Forelimb muscle (tissue), 1 donor: Measurements from ENCODE around the gene DHX40. TPM values are rescaled to one million over a fixed set of nuclear protein-coding genes. Genes with fewer than 3 reads are reported as not detected.
A peak's percentile ranks its signal among the peaks of the same experiment; 100 is the strongest.
"Not testable (repeated sequence)": the region's sequence is repeated elsewhere in the genome, so short reads cannot be mapped to it uniquely, and the experiment has no call there.

Experiments
- DNase-seq: peaks from one replicate; pipeline ENCODE4 v3.0.0-alpha.2; 2013; ENCODE audit warnings: low read depth
- polyA plus RNA-seq: library from polyadenylated mRNA; unstranded; fragments of 120-200 nt; gene quantifications from one replicate; pipeline ENCODE4 v1.2.1, GENCODE V29; 2013; ENCODE audit not compliant: insufficient read length

Gene DHX40
- polyA plus RNA-seq, 1 donor, result 29.6 TPM

- DNase-seq, result no peak
Observed at GRCh38 chr17:59558039-59558438, 7.4 kb upstream of the DHX40 start.

DNA sequence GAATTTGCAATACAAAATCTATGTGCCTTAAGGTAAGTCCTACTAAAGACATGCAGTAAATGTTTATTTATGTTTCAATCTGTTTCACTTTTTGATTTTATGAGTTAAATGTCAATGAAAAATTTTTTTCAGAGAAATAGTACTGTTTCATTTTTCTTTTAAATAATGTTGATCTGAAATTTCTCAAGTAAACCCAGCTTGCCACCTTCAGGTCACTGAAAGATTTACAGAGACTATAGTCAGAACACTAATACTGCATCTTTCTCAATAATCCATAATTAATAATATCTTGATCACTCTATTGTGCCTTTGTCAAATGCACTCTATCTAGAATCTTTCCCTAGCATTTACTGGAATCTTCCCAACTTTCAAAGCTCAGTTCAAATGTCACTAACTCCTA, 6.5 kb upstream of the DHX40 start:
- no peak for DNase-seq

DNA sequence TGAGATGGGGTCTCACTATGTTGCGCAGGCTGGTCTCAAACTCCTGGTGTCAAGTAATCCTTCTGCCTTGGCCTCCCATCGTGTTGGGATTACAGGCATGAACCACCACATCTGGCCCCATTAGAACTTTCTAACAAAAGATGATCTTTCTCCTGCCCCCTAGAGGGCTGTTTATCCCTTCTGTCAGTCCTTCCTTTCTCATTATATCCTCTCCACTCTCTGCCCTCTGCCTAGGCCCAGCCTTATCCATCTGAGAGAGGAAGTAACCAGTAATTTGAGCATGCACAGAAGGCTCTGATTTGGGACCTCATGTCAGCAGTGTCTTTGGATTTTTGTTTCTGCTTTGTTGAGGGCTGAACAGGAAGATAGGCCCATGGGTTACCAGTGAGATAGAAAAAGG, 4.4 kb upstream of the DHX40 start:
- no peak for DNase-seq

- no peak for DNase-seq
Observed at GRCh38 chr17:59565959-59566324, 532 bp downstream of the DHX40 start.

- not testable (repeated sequence) for DNase-seq
Observed at GRCh38 chr17:59569151-59569550, 3.7 kb downstream of the DHX40 start.

DNA sequence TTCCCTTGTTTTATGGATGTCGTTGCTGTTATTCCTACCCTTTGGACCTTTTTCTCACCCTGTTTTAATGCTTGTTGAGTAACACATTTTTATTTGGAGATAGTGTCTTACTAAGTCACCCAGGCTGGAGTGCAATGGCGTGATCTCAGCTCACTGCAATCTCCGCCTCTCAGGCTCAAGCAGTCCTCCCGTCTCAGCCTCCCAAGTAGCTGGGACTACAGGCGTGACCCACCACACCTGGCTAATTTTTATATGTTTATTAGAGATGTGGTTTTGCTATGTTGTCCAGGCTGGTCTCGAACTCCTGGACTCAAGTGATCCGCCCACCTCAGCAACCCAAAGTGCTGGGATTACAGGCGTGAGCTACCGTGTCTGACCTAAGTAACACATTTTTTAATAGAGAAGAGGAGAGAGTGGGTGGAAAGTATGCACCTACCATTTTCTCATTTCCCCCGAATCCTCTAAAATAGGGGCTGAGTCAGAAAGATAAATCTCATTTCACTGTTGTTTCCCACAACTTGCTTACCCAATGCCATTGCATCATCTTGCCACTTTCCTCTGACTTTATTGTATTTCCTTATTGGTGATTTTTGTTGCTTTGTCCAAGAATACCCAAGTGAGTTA, 7.0 kb downstream of the DHX40 start:
- no peak for DNase-seq

DNA sequence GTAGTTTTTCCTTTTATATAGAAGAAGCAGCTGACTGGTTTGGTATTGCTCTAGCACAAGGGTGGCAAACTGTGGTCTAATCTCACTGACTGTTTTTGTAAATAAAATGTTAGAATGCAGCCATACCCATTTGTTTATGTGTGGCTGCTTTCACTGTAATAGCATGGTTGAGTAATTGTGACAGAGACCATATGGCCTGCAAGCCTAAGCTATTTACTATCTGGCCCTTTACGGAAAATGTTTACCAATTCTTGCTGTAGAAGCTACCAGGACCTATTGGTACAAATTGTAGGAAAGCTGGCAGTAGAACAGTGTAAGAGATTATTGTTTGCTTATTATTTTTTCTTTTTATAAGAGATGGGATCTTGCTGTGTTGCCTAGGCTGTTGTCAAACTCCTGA, 18.8 kb downstream of the DHX40 start:
- not testable (repeated sequence) for DNase-seq

DNA sequence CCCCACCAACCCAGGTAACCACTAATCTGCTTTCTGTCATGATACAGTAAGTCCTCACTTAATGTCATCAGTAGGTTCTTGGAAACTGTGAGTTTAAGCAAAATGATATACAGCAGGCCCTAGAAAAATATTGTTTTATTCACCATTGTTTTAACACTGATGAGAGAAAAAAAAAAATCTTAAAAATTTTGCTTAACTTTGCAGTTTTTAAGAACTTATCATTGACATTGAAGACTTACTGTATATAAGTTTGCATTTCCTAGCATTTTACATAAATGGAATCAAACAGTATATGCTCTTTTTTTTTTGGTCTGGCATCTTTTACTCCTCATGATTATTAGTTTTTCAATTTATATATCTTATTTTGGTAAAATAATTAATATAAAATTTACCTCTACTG, 34.8 kb downstream of the DHX40 start:
- no peak for DNase-seq

DNA sequence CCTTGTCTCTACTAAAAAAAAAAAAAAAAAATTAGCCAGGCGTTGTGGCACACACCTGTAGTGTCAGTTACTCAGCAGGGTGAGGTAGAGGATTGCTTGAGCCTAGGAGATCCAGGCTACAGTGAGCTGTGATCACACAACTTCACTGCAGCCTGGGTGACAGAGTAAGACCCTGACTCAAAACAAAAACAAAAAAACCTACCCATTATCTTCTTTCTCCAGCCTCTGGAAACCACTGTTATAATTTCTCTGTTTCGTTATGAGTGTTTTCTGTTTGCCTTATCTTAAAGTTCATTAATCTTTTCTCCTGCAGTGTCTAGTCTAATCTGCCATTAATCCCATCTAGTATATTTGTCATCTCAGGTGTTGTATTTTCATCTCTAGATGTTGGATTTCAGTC, 35.7 kb downstream of the DHX40 start:
- DNase-seq, result no peak

DNA sequence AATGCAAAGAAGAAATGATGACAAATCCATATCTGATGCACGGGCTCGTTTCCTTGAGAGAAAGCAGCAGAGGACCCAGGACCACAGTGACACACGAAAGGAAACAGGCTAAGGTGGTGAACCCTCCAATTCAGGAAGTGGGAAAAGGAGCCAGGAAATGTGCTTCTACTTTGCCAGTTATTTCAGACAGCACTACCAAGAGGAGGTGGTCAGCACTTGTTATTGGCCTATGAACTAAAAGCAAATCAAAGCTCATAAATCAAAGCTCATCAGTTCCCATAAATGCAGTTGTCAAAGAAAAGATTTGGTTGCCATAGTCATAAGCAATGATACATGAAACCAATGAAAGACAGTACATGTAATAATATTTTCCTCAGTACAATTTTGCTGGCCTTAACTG, 41.7 kb downstream of the DHX40 start:
- DNase-seq, result no peak

GRCh38 chr17:59607817-59608403, 42.5 kb downstream of the DHX40 start:
- DNase-seq, result no peak

DNA sequence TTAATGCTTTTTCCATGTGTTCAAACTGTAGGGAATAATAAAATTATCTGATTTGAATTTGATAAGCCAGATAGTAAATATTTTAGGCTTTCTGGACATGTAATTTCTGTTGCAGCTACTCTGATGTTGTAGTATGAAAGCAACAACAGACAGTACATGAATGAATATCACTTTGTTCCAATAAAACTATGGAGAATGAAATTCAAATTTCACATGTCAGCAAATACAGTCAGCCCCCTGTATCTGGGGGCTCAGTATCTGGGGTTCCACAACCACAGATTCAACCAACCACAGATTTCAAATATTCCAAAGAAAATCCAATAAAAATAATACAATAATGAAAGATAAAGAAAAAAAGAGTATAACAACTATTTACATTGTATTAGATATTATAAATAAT, 46.1 kb downstream of the DHX40 start:
- DNase-seq, result no peak

- DNase-seq, result no peak
Observed at GRCh38 chr17:59616253-59616920, 51.0 kb downstream of the DHX40 start.

- no peak for DNase-seq
Observed at GRCh38 chr17:59617156-59617732, 51.8 kb downstream of the DHX40 start.

- DNase-seq, result peak; percentile 83
Observed at GRCh38 chr17:59619035-59619297, 53.6 kb downstream of the DHX40 start.

GRCh38 chr17:59619298-59620063, 54.1 kb downstream of the DHX40 start, which contains the start of gene CLTC:
Gene CLTC, plus strand, starts transcription at chr17:59619895. Its CDS starts 237 bp downstream, at chr17:59620132.
- peak; percentile 95 for DNase-seq

DNA sequence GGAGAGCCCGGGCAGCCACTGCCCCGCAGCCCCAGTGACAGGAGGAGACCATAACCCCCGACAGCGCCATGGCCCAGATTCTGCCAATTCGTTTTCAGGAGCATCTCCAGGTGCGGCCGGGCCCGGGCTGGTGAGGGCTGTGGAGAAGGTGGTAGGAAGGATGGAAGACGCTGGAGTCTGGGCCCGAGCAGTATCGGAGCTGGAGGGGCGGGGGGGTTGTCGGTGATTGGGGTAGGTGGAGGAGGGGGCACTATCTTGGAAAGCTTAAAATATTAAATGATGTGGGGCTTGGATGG, 54.6 kb downstream of the DHX40 start:
- no peak for DNase-seq

DNA sequence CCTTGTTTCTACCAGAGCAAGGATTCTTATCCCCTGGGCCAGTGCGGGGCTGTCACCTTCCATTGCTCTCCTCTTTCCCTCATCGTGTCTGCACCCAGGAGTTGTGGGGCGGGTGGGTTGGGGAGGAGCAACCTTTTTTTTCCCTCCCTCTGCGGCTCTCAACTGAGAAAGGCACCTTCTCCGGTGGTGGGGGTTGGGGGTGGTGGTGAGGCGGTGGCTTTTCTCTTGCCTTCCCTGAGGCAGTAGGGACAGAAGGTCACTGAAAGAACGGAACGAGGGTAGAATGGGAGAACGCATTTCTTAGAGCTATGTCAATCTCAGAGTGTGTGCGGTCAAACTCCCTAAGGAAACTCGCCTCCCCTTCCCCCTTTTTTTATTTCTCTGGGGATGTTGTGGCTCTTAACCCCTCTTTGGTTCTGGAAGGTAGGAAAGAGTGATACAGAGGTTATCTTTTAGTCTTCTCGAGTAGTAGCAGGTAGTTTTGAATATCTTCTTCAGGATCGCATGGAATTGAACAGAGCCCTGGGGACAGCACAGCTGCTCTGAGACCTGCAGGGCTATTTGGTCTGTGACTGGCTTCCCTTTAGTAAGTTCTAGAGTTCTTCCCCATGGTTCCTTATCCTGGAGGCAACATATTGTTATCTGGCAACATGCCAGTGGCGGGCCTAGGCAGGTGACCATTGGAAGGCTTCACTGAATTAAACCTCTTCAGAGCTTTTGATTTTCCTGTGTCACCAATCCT, 55.3 kb downstream of the DHX40 start:
- no peak for DNase-seq

DNA sequence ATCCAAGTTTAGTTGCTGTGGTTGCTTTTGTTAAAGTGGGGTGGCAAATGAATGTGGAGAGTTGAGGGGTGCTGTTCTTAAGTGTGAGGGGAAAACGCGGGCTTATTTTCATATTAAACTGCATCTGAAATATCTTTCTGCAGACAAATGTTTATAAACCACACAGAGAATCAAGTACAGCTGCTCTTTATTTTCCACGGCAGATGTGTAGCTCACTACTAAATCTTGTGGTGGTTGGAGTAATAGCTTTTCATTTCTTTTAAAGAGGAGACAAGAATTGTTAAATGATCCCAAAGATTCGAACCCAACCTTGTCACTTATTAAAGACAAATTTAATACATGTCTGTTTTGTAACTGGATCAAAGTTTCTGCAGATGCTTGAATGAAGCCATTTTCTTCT, 56.4 kb downstream of the DHX40 start:
- DNase-seq, result no peak

DNA sequence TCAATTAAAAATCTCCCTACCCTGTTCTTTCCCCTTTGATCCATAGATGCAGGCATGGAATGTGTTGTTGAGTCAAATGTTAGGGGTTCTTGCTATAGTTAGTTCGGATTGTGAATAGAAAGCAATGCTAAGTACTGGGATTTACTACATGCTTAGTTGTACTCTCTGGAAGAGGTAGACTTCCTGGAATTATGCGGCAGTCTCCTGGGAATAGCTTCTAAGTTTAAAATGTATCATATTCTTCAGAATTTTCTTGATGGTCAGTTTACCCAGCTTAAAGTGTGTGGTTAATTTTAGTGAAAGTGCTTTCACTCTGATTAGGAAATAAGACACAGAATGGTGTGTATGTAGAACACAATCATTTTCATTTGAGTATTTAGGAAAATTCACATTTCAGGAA, 57.7 kb downstream of the DHX40 start:
- no peak for DNase-seq

GRCh38 chr17:59626756-59627155, 61.3 kb downstream of the DHX40 start:
- no peak for DNase-seq

DNA sequence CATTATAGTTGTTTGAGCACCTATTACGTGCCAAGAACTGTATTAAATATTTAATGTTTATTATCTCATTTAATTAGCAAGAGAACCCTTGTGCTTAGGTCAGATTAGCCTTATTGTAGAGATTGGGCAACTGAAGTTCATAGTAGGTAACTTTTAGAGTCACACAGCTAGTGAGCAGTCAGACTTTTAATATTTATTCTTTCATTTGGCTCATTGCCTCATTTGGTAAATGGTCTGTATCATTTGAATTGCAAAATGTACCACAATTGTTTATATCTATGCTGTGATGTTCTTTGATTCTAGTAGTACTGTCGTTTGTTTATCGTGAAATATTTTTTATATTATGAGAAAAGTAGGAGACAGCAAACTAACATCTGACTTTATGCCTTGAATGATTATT, 61.9 kb downstream of the DHX40 start:
- DNase-seq, result no peak
